A549 (cell line): ENCODE measurements around the gene SPG11. TPM values are rescaled to one million over a fixed set of nuclear protein-coding genes. Genes with fewer than 3 reads are reported as not detected.

ENCODE experiments used
- ATAC-seq, 2 experiments: fragments of 200-7000 bp in 1 of 2; fragments of >200 bp in 1 of 2; cut with Nextera tagmentation in 1 of 2; cut with Tn5 transposase in 1 of 2; 3 replicates each; pipeline versions ENCODE4 v1.8.0 to v1.9.1; 2018 to 2020; ENCODE audit warnings: mild to moderate bottlenecking in 1 of 2, moderate library complexity in 1 of 2
- CTCF ChIA-PET: fragments of 300-600 bp; sonication (Branson Sonifier 250); formaldehyde crosslinking; extraction: SDS; loops from one replicate; lab custom pipeline; 2021; ENCODE audit warnings: antibody characterized with exemption, inconsistent platforms; lab: Yijun Ruan, JAX
- POLR2A ChIA-PET: fragments of 350-600 bp; formaldehyde crosslinking; extraction: SDS; loops from one replicate; lab custom pipeline; 2021; ENCODE audit warnings: antibody characterized with exemption, inconsistent platforms; lab: Yijun Ruan, JAX
- DNase-seq, 2 experiments: peaks; one replicate each; pipeline versions ENCODE4 v3.0.0 to v3.0.0-alpha.2; 2011 to 2016; ENCODE audit warnings: low read depth in 1 of 2, low spot score in 1 of 2
- FAIRE-seq: peaks from 2 replicates; lab custom pipeline; 2011; peaks lifted over from hg19 to GRCh38; lab: Jason Lieb, UNC
- H3K27ac ChIP-seq, 2 experiments: fragments of >200 bp; sonication (Bioruptor Twin); formaldehyde crosslinking; 3 replicates each; pipeline ENCODE4 v1.5.1; 2016 to 2017
- H3K4me1 ChIP-seq: fragments of >200 bp; sonication (Bioruptor Twin); formaldehyde crosslinking; 3 replicates; pipeline ENCODE4 v1.6.1; 2016
- H3K4me2 ChIP-seq: fragments of >200 bp; sonication (Bioruptor Twin); formaldehyde crosslinking; 3 replicates; pipeline ENCODE4 v1.6.1; 2016
- H3K4me3 ChIP-seq: fragments of >200 bp; sonication (Bioruptor Twin); formaldehyde crosslinking; 3 replicates; pipeline ENCODE4 v1.5.1; 2016
- H3K9me3 ChIP-seq: fragments of >200 bp; sonication (Bioruptor Twin); formaldehyde crosslinking; 3 replicates; pipeline ENCODE4 v1.6.1; 2016
- CEBPB ChIP-seq, 2 experiments: fragments of >200 bp in 1 of 2; sonication (Bioruptor Twin) in 1 of 2; formaldehyde crosslinking in 1 of 2; IDR thresholded peaks; 2 replicates each; pipeline ENCODE4 v1.6.1; 2012 to 2016
- CHD2 ChIP-seq: fragments of 150-350 bp; IDR thresholded peaks from 2 replicates; pipeline ENCODE4 v1.6.1; 2014; ENCODE audit warnings: low read length; ENCODE audit not compliant: partially characterized antibody
- CHD4 ChIP-seq: fragments of 200-600 bp; sonication (generic); IDR thresholded peaks from 2 replicates; pipeline ENCODE4 v1.6.1; 2016; ENCODE audit warnings: antibody characterized with exemption, mild to moderate bottlenecking, borderline replicate concordance
- CTCF ChIP-seq: fragments of >200 bp; sonication (Bioruptor Twin); formaldehyde crosslinking; IDR thresholded peaks from 3 replicates; pipeline ENCODE4 v1.5.1; 2016
- FOSB ChIP-seq: fragments of 250-450 bp; sonication (Bioruptor Pico); IDR thresholded peaks from 2 replicates; pipeline ENCODE4 v1.5.0; 2020; ENCODE audit warnings: mild to moderate bottlenecking, moderate library complexity
- FOSL2 ChIP-seq, 2 experiments: fragments of 450-650 bp in 1 of 2; fragments of >200 bp in 1 of 2; sonication (Bioruptor Twin) in 1 of 2; formaldehyde crosslinking; IDR thresholded peaks; 2 replicates each; pipeline versions ENCODE4 v1.5.0 to v1.6.1; 2016 to 2020; ENCODE audit warnings: mild to moderate bottlenecking in 1 of 2, moderate library complexity in 1 of 2
- GATA3 ChIP-seq: IDR thresholded peaks from 2 replicates; pipeline ENCODE4 v1.6.1; 2012; ENCODE audit warnings: borderline replicate concordance
- HDAC2 ChIP-seq: fragments of 200-600 bp; sonication (generic); IDR thresholded peaks from 2 replicates; pipeline ENCODE4 v1.6.1; 2016
- HMGXB4 ChIP-seq: fragments of 250-450 bp; sonication (Bioruptor Pico); IDR thresholded peaks from 2 replicates; pipeline ENCODE4 v1.5.0; 2021; ENCODE audit warnings: mild to moderate bottlenecking, moderate library complexity, borderline replicate concordance
- HOXB5 ChIP-seq: fragments of 250-450 bp; sonication (Bioruptor Pico); IDR thresholded peaks from 2 replicates; pipeline ENCODE4 v1.5.0; 2020; ENCODE audit warnings: mild to moderate bottlenecking, moderate library complexity
- JUN ChIP-seq, 2 experiments: fragments of >200 bp; sonication (Bioruptor Twin); formaldehyde crosslinking; IDR thresholded peaks; 2 replicates in 1 of 2; 3 replicates in 1 of 2; pipeline ENCODE4 v1.6.1; 2016 to 2017
- JUNB ChIP-seq: fragments of >200 bp; sonication (Bioruptor Twin); formaldehyde crosslinking; IDR thresholded peaks from 2 replicates; pipeline ENCODE4 v1.6.1; 2016
- NFE2L2 ChIP-seq: fragments of 150-350 bp; conservative IDR thresholded peaks from 2 replicates; pipeline ENCODE4 v1.6.1; 2014; ENCODE audit warnings: low read length
- NPAS2 ChIP-seq: fragments of 250-450 bp; sonication (Bioruptor Pico); IDR thresholded peaks from 2 replicates; pipeline ENCODE4 v1.8.0; 2022; ENCODE audit warnings: mild to moderate bottlenecking, moderate library complexity, borderline replicate concordance
- POLR2A ChIP-seq: IDR thresholded peaks from 2 replicates; pipeline ENCODE4 v1.6.1; 2012; ENCODE audit warnings: mild to moderate bottlenecking, low read length
- POLR2AphosphoS2 ChIP-seq: conservative IDR thresholded peaks from 2 replicates; pipeline ENCODE4 v1.6.1; 2012; ENCODE audit warnings: low read length, improper control_type of control experiment, inconsistent platforms
- RAD21 ChIP-seq, 2 experiments: fragments of >200 bp in 1 of 2; sonication (Bioruptor Twin) in 1 of 2; formaldehyde crosslinking in 1 of 2; IDR thresholded peaks in 1 of 2; conservative IDR thresholded peaks in 1 of 2; 2 replicates in 1 of 2; 3 replicates in 1 of 2; pipeline ENCODE4 v1.6.1; 2012 to 2018; ENCODE audit warnings: inconsistent platforms in 1 of 2
- RARB ChIP-seq: fragments of 250-450 bp; sonication (Bioruptor Pico); IDR thresholded peaks from 2 replicates; pipeline ENCODE4 v1.8.0; 2021; ENCODE audit warnings: mild to moderate bottlenecking, moderate library complexity
- SMC3 ChIP-seq: fragments of >200 bp; sonication (Bioruptor Twin); formaldehyde crosslinking; IDR thresholded peaks from 3 replicates; pipeline ENCODE4 v1.6.1; 2018; ENCODE audit warnings: inconsistent platforms
- TP53 ChIP-seq: fragments of 250-450 bp; sonication (Bioruptor Pico); IDR thresholded peaks from 2 replicates; pipeline ENCODE4 v1.5.0; 2021; ENCODE audit warnings: mild to moderate bottlenecking, moderate library complexity
- ZC3H11A ChIP-seq: fragments of 450-650 bp; IDR thresholded peaks from 2 replicates; pipeline ENCODE4 v1.6.1; 2014; ENCODE audit warnings: antibody characterized with exemption, mild to moderate bottlenecking
- ZNF302 ChIP-seq: fragments of 250-450 bp; sonication (Bioruptor Pico); IDR thresholded peaks from 2 replicates; pipeline ENCODE4 v1.9.0; 2021; ENCODE audit warnings: inconsistent platforms, mild to moderate bottlenecking, moderate library complexity
- ZSCAN20 ChIP-seq: fragments of 250-450 bp; sonication (Bioruptor Pico); IDR thresholded peaks from 2 replicates; pipeline ENCODE4 v1.8.0; 2022; ENCODE audit warnings: mild to moderate bottlenecking, moderate library complexity
- WGBS: methylation state at CpG from one replicate; pipeline ENCODE4 v1.1.6; 2017; ENCODE audit errors: missing lambda C conversion rate; 5-methylcytosine and 5-hydroxymethylcytosine counted together
- polyA plus RNA-seq, 4 experiments: library from polyadenylated mRNA; depleted of rRNA in 3 of 4; stranded (reverse); fragments of >200 nt; fragmentation: RNase III in 1 of 4; extraction: RNeasy Plus Mini Kit Qiagen cat#74134 plus additional on column Dnase treatment in 1 of 4; gene quantifications; 2 replicates in 3 of 4; 3 replicates in 1 of 4; pipeline ENCODE4 v1.2.3, GENCODE V29; 2011 to 2017
- TF ChIP-seq, protein P1 (sequence below): fragments of >200 bp; sonication (Bioruptor Twin); formaldehyde crosslinking; IDR thresholded peaks from 2 replicates; pipeline ENCODE4 v1.6.1; 2016
- TF ChIP-seq, protein P2 (sequence below): fragments of >200 bp; sonication (Bioruptor Twin); formaldehyde crosslinking; IDR thresholded peaks from 3 replicates; pipeline ENCODE4 v1.6.1; 2016
- TF ChIP-seq, protein P3 (sequence below): fragments of 150-350 bp; IDR thresholded peaks from 2 replicates; pipeline ENCODE4 v1.6.1; 2014; ENCODE audit warnings: low read depth, mild to moderate bottlenecking, low read length

Gene SPG11
- polyA plus RNA-seq, 2 of the 4 experiments (the other 2 are of a cell fraction): 7.6 to 26.9 TPM

GRCh38 chr15:44598066-44598465 lies 65.4 kb downstream of the SPG11 start:
- Histone ChIP-seq H3K27ac (no peak overlapping the region), H3K4me2 (no peak overlapping the region), H3K9me3 (no peaks in the 10 kb centered on the region), H3K4me1 (peaks cover 4% of the 10 kb centered on the region; the same call in 1 of the 3 replicates), H3K4me3 (no peak overlapping the region)
- POLR2A ChIA-PET: no interaction called here
- CTCF ChIA-PET: interaction anchor here (1.0 to 2.3 kb wide), 3 partner anchors 12 to 141 kb away, joined by 3 to 6 read pairs (median 5); no protein-coding TSS in a partner anchor
- TF ChIP-seq FOSB (CRISPR knock-in tag): no peak
- TF ChIP-seq JUN (IDR thresholded peaks at IDR 0.05): no peak
- no peak for TF ChIP-seq HOXB5 (CRISPR knock-in tag)
- TF ChIP-seq TP53: no peak
- no peak for TF ChIP-seq NFE2L2
- no peak for TF ChIP-seq POLR2A
- TF ChIP-seq ZC3H11A: no peak
- TF ChIP-seq, protein P1, sequence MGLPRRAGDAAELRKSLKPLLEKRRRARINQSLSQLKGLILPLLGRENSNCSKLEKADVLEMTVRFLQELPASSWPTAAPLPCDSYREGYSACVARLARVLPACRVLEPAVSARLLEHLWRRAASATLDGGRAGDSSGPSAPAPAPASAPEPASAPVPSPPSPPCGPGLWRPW: no peak
- no peak for TF ChIP-seq CTCF
- TF ChIP-seq ZSCAN20: no peak
- no peak for TF ChIP-seq SMC3
- TF ChIP-seq, protein P2, sequence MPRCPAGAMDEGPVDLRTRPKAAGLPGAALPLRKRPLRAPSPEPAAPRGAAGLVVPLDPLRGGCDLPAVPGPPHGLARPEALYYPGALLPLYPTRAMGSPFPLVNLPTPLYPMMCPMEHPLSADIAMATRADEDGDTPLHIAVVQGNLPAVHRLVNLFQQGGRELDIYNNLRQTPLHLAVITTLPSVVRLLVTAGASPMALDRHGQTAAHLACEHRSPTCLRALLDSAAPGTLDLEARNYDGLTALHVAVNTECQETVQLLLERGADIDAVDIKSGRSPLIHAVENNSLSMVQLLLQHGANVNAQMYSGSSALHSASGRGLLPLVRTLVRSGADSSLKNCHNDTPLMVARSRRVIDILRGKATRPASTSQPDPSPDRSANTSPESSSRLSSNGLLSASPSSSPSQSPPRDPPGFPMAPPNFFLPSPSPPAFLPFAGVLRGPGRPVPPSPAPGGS: no peak
- no peak for TF ChIP-seq HMGXB4
- TF ChIP-seq FOSL2 (IDR thresholded peaks at IDR 0.05): no peak
- no peak for TF ChIP-seq FOSL2 (CRISPR knock-in tag; IDR thresholded peaks at IDR 0.05)
- TF ChIP-seq CHD2: no peak
- TF ChIP-seq JUNB: no peak
- no peak for TF ChIP-seq CHD4
- ATAC-seq (no peak), FAIRE-seq (no peak), DNase-seq (no peak)
- WGBS: 82% methylated on average over 1 of the region's 1 CpG

DNA sequence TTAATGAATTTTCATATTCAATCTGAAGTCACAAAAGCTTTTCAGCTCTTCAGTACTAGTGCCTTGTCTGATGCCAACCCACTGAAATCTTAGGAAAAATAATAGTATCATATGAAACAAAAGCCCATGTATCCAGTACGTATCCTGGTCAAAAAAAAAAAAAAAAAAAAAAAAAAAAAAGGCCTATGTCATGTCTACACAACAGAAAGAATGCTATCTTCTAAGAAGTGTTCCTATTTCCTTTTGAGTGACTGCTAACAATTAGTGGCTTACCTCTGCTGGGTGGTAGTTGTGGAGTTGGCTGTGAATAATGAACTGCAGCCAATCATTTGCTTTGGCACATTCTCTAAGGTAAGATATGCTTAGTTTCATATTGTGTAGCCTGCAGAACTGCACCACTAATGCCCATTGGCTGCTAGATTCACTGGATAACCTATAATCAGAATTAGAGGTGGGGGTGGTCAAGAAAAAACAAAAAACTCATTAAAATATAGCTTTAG lies 66.9 kb downstream of the SPG11 start:
- Histone ChIP-seq H3K4me1 (peaks cover 4% of the 10 kb centered on the region; the same call in 1 of the 3 replicates), H3K27ac (no peak overlapping the region)
- WGBS: 100% methylated on average over 1 of the region's 1 CpG
- POLR2A ChIA-PET: no interaction called here
- no peak for FAIRE-seq
- CTCF ChIA-PET: interaction anchor here (0.8 to 2.3 kb wide), 3 partner anchors 19 to 142 kb away, joined by 3 to 6 read pairs (median 5); no protein-coding TSS in a partner anchor
- no peak for TF ChIP-seq CEBPB (IDR thresholded peaks at IDR 0.05)
- TF ChIP-seq, protein P3, sequence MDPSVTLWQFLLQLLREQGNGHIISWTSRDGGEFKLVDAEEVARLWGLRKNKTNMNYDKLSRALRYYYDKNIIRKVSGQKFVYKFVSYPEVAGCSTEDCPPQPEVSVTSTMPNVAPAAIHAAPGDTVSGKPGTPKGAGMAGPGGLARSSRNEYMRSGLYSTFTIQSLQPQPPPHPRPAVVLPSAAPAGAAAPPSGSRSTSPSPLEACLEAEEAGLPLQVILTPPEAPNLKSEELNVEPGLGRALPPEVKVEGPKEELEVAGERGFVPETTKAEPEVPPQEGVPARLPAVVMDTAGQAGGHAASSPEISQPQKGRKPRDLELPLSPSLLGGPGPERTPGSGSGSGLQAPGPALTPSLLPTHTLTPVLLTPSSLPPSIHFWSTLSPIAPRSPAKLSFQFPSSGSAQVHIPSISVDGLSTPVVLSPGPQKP: no peak
- TF ChIP-seq RARB (CRISPR knock-in tag): no peak
- TF ChIP-seq ZNF302: no peak
- TF ChIP-seq POLR2A: no peak
- TF ChIP-seq POLR2AphosphoS2: no peak
- TF ChIP-seq NPAS2 (CRISPR knock-in tag): no peak
- no peak for TF ChIP-seq GATA3
- TF ChIP-seq HDAC2: no peak
- TF ChIP-seq ZC3H11A: no peak
- TF ChIP-seq RAD21 (conservative IDR thresholded peaks at IDR 0.05 in 1 of 2, IDR thresholded peaks at IDR 0.05 in 1 of 2): no peak
- TF ChIP-seq, all 56 proteins: peak for 0
- ATAC-seq (no peak), DNase-seq (no peak)
- H3K4me3 ChIP-seq: no peak overlapping the region
- no peaks in the 10 kb centered on the region for H3K9me3 ChIP-seq
- no peak overlapping the region for H3K4me2 ChIP-seq
